ENCODE results near the gene RCHY1. TPM values are rescaled to one million over a fixed set of nuclear protein-coding genes. Genes with fewer than 3 reads are reported as not detected.
A peak's percentile ranks its signal among the peaks of the same experiment; 100 is the strongest.

RCHY1 gene
- total RNA-seq, 4 donors from 2014 or later: 11.2 to 29.5 (median 22.6) TPM

DNA sequence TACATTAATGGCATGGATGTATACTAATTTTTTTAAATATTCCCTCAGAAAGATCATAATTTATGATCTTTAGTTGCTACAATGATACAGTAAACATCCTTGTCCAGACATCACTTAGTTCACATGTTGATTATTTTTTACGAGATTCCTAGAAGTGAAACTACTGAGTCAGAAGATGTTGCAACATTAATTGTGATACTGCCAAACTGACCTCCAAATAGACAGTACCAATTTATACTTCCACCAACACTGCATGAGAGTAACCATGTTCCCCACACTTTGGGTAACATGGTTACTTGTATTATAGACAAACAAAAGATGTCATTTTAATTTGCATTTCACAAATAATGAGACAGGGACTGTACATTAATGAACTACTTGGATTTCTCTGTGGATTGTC is 19.6 kb downstream of the RCHY1 start:
- Histone ChIP-seq H3K27me3 (no peaks in the 10 kb centered on the region), H3K4me1 (peaks cover 0 to 19% (median 0%) of the 10 kb centered on the region in 4 donors), H3K36me3 (peaks cover 0 to 50% (median 6%) of the 10 kb centered on the region in 3 donors), H3K27ac (peak overlapping the region in 2 of 4 donors; percentile 8 to 32), H3K9me3 (no peaks in the 10 kb centered on the region), H3K4me3 (no peak overlapping the region)
- TF ChIP-seq CTCF (IDR thresholded peaks at IDR 0.05) (no peak), POLR2A (IDR thresholded peaks at IDR 0.05) (no peak), EP300 (IDR thresholded peaks at IDR 0.05) (peak in 1 of 2 donors; percentile 49)
- DNase-seq (ENCODE audit: low spot score in 2 of 2): no peak
- 12 to 31% methylated on average over 1 of the region's 1 CpG for WGBS, 2 donors

- Histone ChIP-seq H3K27ac (no peak overlapping the region), H3K4me3 (no peak overlapping the region), H3K4me1 (peaks cover 0 to 13% (median 0%) of the 10 kb centered on the region in 4 donors), H3K36me3 (peaks cover 0 to 53% (median 15%) of the 10 kb centered on the region in 3 donors), H3K27me3 (no peaks in the 10 kb centered on the region), H3K9me3 (no peaks in the 10 kb centered on the region)
- WGBS, 2 donors: 56 to 65% methylated on average over 2 of the region's 2 CpGs
- TF ChIP-seq CTCF (IDR thresholded peaks at IDR 0.05): peak in 1 of 5 experiments; percentile 8
- no peak for TF ChIP-seq POLR2A (IDR thresholded peaks at IDR 0.05)
- no peak for TF ChIP-seq EP300 (IDR thresholded peaks at IDR 0.05)
- no peak for DNase-seq (ENCODE audit: low spot score in 2 of 2)
These were observed 24.0 kb downstream of the RCHY1 start for GRCh38 chr4:75490155-75490554.

GRCh38 chr4:75484190-75484589 is 30.0 kb downstream of the RCHY1 start:
- TF ChIP-seq CTCF (IDR thresholded peaks at IDR 0.05) (no peak), EP300 (IDR thresholded peaks at IDR 0.05) (no peak)
- Histone ChIP-seq H3K36me3 (peaks cover 0 to 74% (median 9%) of the 10 kb centered on the region in 3 donors), H3K27me3 (no peaks in the 10 kb centered on the region), H3K4me3 (no peak overlapping the region), H3K9me3 (no peaks in the 10 kb centered on the region), H3K4me1 (no peaks in the 10 kb centered on the region), H3K27ac (no peak overlapping the region)
- no peak for DNase-seq (ENCODE audit: low spot score in 2 of 2)
- 47 to 68% methylated on average over 4 of the region's 4 CpGs for WGBS, 2 donors

DNA sequence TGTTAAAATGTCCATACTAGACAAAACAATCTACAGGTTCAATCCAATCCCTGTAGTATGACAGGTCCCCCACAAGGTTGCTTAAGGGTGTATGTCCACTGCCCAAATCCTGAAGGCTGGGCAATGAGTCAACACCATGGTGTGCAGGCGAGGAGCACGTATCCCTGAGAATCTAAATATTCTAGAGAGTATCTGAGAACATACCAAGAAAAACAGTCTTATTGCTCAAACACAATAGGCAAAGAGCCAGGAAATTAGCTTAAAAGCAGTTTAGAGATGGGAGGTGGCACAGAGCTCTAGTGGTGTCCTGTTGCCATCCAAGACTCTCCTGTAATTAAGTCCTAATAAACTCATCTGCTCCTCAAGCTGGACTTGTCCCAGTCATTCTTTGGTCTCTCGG is 37.0 kb downstream of the RCHY1 start:
- no peak overlapping the region for H3K4me3 ChIP-seq
- peaks cover 0 to 62% (median 0%) of the 10 kb centered on the region in 3 donors for H3K36me3 ChIP-seq
- no peaks in the 10 kb centered on the region for H3K9me3 ChIP-seq
- DNase-seq (ENCODE audit: low spot score in 2 of 2): no peak
- no peaks in the 10 kb centered on the region for H3K27me3 ChIP-seq
- H3K27ac ChIP-seq: no peak overlapping the region
- H3K4me1 ChIP-seq: no peaks in the 10 kb centered on the region
- WGBS, 2 donors: 93 to 99% methylated on average over 3 of the region's 3 CpGs
- TF ChIP-seq EP300 (IDR thresholded peaks at IDR 0.05) (no peak), POLR2A (IDR thresholded peaks at IDR 0.05) (no peak), CTCF (IDR thresholded peaks at IDR 0.05) (no peak)

GRCh38 chr4:75470738-75471137 is 43.5 kb downstream of the RCHY1 start:
- 92 to 93% methylated on average over 1 of the region's 1 CpG for WGBS, 2 donors
- no peaks in the 10 kb centered on the region for H3K9me3 ChIP-seq
- peaks cover 0 to 7% (median 0%) of the 10 kb centered on the region in 3 donors for H3K36me3 ChIP-seq
- TF ChIP-seq CTCF (IDR thresholded peaks at IDR 0.05) (no peak), EP300 (IDR thresholded peaks at IDR 0.05) (no peak), POLR2A (IDR thresholded peaks at IDR 0.05) (no peak)
- H3K27me3 ChIP-seq: no peaks in the 10 kb centered on the region
- no peak for DNase-seq (ENCODE audit: low spot score in 2 of 2)
- H3K4me3 ChIP-seq: no peak overlapping the region
- no peak overlapping the region for H3K27ac ChIP-seq
- no peaks in the 10 kb centered on the region for H3K4me1 ChIP-seq
